SHP77 (cell line): ENCODE results near the gene FZD8.

Experiments used
- DNase-seq, 2 experiments: peaks; one replicate each; lab custom pipeline; 2025; lab: John Stamatoyannopoulos, UW

FZD8 gene

GRCh38 chr10:35640951-35641675 lies 983 bp downstream of the FZD8 start:
- DNase-seq: no peak

GRCh38 chr10:35640474-35640873 lies 1.6 kb downstream of the FZD8 start:
- DNase-seq: no peak

- no peak for DNase-seq
Observed at GRCh38 chr10:35639728-35640401, 2.2 kb downstream of the FZD8 start.

GRCh38 chr10:35639021-35639727 lies 2.9 kb downstream of the FZD8 start:
- DNase-seq: no peak

- DNase-seq: no peak
Observed at GRCh38 chr10:35638101-35638500, 4.0 kb downstream of the FZD8 start.

GRCh38 chr10:35637462-35637861 lies 4.6 kb downstream of the FZD8 start:
- no peak for DNase-seq

- DNase-seq: no peak
Observed at GRCh38 chr10:35636956-35637355, 5.1 kb downstream of the FZD8 start.

GRCh38 chr10:35635576-35635975 lies 6.5 kb downstream of the FZD8 start:
- DNase-seq: peak; percentile 19 to 34

- no peak for DNase-seq
Observed at GRCh38 chr10:35633006-35633980, 8.8 kb downstream of the FZD8 start.

GRCh38 chr10:35632027-35632426 lies 10.1 kb downstream of the FZD8 start:
- DNase-seq: no peak

GRCh38 chr10:35631404-35631803 lies 10.7 kb downstream of the FZD8 start:
- DNase-seq: no peak

GRCh38 chr10:35626971-35627507 lies 15.1 kb downstream of the FZD8 start:
- DNase-seq: no peak

- DNase-seq: no peak
Observed at GRCh38 chr10:35614312-35614711, 27.8 kb downstream of the FZD8 start.

- peak in 1 of 2 experiments; percentile 22 for DNase-seq
Observed at GRCh38 chr10:35613597-35614226, 28.4 kb downstream of the FZD8 start.

GRCh38 chr10:35613107-35613440 lies 29.0 kb downstream of the FZD8 start:
- DNase-seq: no peak

- DNase-seq: no peak
Observed at GRCh38 chr10:35612385-35613106, 29.6 kb downstream of the FZD8 start.

- DNase-seq: no peak
Observed at GRCh38 chr10:35611750-35612149, 30.3 kb downstream of the FZD8 start.

- no peak for DNase-seq
Observed at GRCh38 chr10:35608328-35608672, 33.8 kb downstream of the FZD8 start.

- DNase-seq: no peak
Observed at GRCh38 chr10:35607475-35608327, 34.4 kb downstream of the FZD8 start.

GRCh38 chr10:35606430-35606829 lies 35.7 kb downstream of the FZD8 start:
- DNase-seq: no peak
